HG03045 (cell line): ENCODE results near the gene ZNF587B.
"Not testable (repeated sequence)": the region's sequence is repeated elsewhere in the genome, so short reads cannot be mapped to it uniquely, and the experiment has no call there.

Experiments used
- ATAC-seq: cut with Tn5 transposase; IDR thresholded peaks from one replicate; pipeline ENCODE4 v1.9.1; 2021; ENCODE audit warnings: mild to moderate bottlenecking, moderate library complexity; ENCODE audit not compliant: unreplicated experiment

The ZNF587B gene

DNA sequence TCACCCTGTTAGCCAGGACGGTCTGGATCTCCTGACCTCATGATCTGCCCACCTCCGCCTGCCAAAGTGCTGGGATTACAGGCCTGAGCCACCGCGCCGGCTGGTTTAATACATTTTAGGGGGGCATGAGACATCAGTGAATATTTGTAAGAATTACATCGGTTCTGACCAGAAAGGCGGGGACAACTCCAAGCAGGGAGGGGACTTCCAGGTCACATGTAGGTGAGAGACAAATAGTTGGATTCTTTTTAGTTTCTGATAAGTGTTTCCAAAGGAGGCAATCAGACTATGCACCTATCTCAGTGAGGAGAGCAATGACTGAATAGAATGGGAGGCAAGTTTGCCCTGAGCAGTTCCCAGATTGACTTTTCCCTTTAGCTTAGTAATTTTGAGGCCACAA, 11.7 kb upstream of the ZNF587B start:
- ATAC-seq, result no peak

DNA sequence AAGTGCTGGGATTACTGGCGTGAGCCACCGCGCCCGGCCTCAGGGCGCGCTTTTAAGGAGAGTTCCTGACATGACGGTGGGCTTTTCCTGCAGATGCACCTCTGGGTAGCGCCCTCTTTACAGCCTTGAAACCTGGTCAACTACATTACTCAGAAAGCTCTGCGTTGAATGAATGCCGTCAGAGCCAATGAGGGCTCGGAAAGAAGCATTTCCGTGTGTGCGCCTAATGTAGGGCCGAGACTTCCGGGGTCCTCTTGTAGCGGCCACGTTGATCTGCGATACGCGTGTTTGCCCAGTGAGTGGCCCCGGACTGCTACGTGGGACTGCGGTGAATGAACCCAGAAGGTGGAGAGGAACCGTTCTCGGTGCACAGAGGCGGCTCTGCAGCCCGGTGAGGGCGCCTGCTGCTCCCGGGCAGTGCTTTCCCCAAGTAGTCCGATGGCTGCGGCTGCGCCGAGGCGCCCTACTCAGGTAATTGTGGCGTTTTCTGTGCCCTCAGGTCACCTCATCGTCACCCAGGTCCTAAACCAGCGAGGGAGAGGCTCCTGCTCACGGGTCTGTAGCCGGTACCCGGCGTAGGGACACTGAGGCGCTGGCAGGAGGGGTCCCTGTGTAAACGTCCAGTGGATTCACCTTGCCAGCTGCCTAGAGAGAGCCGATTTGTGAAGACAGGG, 10.5 kb upstream of the ZNF587B start:
- ATAC-seq, result peak; percentile 83

GRCh38 chr19:57820599-57820998, 9.5 kb upstream of the ZNF587B start:
- no peak for ATAC-seq

- not testable (repeated sequence) for ATAC-seq
Observed at GRCh38 chr19:57821095-57821494, 9.0 kb upstream of the ZNF587B start.

DNA sequence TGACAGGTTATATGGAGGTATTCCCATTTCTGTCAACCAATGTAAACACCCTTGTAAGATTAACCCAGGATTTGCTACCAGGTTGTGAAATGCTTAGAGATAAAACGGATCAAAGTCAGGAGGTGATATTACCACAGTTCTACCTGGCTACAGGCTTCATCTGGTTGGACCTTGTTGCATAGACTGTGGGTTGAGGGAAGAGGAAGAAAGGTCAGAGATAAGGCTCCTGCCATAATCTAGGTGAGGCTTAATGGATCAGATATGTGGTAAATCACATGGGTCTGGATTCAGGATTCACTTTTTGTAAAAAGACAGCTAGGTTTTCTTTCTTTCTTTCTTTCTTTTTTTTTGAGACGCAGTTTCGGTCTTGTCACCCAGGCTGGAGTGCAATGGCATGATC, 8.6 kb upstream of the ZNF587B start:
- not testable (repeated sequence) for ATAC-seq

GRCh38 chr19:57823155-57823554, 6.9 kb upstream of the ZNF587B start:
- not testable (repeated sequence) for ATAC-seq

DNA sequence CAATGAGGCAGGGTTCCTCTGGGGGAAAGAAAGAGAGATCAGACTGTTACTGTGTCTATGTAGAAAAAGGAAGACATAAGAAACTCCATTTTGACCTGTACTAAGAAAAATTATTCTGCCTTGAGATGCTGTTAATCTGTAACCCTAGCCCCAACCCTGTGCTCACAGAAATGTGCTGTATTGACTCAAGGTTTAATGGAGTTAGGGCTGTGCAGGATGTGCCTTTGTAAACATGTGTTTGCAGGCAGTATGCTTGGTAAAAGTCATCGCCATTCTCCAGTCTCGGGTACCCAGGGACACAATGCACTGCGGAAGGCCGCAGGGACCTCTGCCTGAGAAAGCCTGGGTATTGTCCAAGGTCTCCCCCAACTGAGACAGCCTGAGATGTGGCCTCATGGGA, 6.5 kb upstream of the ZNF587B start:
- not testable (repeated sequence) for ATAC-seq

DNA sequence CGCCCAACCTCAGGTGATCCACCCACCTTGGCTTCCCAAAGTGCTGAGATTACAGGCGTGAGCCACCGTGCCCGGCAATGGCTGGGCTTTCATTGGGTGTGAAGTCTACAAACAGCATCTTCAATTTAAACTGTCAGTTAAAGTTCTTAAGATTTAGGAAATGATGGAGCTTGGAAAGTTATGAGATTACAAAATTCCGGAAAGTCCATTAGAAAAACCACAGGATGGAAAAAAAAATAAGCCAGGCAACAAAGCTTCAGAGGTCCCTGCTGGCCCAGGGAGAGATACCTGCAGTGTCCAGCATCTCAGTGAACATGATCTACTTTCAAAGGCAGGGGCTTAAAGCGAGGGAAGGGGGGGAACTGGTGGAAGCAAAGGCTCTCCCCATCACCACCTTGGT, 4.6 kb upstream of the ZNF587B start:
- no peak for ATAC-seq

DNA sequence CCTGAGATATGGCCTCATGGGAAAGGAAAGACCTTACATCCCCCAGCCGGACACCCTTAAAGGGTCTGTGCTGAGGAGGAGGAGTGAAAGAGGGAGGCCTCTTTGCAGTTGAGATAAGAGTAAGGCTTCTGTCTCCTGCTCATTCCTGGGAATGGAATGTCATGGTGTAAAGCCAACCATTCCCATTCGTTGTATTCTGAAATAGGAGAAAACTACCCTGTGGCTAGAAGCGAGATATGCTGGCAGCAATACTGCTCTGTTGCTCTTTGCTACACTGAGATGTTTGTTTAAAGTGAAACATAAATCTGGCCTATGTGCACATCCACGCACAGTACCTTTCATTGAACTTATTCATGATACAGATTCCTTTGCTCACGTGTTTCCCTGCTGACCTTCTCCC, 783 bp upstream of the ZNF587B start:
- ATAC-seq, result no peak

DNA sequence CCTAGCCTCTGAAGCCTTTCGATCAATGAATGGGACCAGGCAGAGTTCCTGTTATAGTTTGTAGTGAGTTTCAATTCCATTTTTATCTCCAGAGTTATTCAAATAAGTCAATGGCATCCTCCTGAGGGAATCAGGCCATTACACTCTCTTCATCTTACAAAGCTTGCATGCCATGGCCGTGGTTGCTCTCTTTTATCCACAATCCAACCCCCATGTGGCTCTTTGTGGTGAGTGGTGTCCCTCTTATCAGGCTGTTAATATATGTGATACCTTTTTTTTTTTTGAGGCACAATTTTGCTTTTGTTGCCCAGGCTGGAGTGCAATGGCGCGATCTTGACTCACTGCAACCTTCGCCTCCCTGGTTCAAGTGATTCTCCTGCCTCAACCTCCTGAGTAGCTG, 6.9 kb downstream of the ZNF587B start:
- not testable (repeated sequence) for ATAC-seq

- ATAC-seq, result not testable (repeated sequence)
Observed at GRCh38 chr19:57838622-57839191, 8.6 kb downstream of the ZNF587B start.

- no peak for ATAC-seq
Observed at GRCh38 chr19:57841122-57841763, 11.1 kb downstream of the ZNF587B start.

DNA sequence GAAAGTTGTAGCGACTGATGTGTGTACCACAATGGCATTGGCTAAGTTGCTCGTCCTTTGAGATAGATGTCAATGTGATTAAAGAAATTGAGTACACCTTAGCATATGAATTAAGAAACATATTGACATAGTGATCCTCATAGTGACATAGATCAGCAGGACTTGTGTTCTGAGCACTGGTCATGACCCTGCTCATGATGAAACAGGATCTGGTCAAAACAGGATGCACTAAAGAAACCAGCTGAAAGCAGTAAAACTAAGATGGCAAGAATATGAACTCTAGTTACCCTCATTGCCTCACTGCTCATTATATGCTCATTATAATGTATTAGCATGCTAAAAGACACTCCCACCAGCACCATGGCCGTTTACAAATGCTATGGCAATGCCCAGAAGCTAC, 17.1 kb downstream of the ZNF587B start:
- ATAC-seq, result not testable (repeated sequence)

DNA sequence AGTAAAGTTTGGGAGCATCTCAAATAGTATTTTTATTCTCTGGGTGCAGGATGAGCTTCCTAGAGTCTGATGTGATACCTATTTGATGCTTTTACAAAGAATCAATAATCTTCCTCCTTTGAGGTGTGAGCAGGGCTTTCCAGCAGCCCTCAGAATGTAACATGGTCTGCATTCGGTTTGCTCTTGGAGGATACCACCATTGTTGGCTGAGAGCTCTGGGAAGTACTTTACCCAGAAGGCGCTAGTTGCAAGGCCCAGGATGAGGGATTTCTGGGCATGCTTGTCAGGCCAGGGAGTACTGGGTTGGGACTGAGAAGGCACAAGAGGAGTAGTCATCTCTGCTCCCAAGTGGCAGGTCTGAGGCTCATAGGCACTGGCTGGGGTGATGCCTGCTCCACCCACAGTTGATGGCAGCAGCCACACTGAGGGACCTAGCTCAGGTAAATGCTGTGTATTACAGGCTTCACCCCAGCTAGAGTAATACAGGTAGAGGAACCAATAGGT, 19.1 kb downstream of the ZNF587B start:
- ATAC-seq, result not testable (repeated sequence)

- peak; percentile 93 for ATAC-seq
Observed at GRCh38 chr19:57849666-57850473, 19.8 kb downstream of the ZNF587B start, which contains the start of gene ZNF587. TSS of gene ZNF587 (plus strand) at chr19:57849859. CDS start at chr19:57850039, 180 bp downstream.

DNA sequence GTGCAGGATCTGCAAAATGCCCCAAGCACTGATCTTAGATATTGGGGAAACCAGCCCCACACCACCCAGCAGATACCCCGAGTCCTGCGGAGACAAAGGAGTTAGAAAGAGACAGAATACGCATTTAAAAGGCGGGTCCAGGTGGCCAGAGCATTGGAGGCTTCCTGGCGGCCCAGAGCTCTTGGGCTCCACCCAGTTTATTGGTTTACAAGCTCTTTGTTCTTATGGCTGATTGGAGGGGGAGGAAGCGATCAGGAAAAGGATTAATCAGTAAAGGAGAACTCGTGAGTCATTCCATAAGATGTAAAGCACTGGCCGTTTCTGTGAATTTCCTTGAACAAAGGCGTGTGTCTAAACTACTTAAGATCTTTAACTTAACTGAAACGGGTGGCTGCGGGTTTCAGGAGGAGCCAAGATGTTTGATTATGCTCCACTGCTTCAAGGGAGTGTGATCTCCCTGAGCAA, 20.5 kb downstream of the ZNF587B start:
- ATAC-seq, result no peak

- not testable (repeated sequence) for ATAC-seq
Observed at GRCh38 chr19:57851812-57852603, 21.9 kb downstream of the ZNF587B start.

GRCh38 chr19:57854117-57854516, 24.0 kb downstream of the ZNF587B start:
- not testable (repeated sequence) for ATAC-seq

- ATAC-seq, result not testable (repeated sequence)
Observed at GRCh38 chr19:57862351-57862750, 32.3 kb downstream of the ZNF587B start.

GRCh38 chr19:57867868-57868492, 37.9 kb downstream of the ZNF587B start:
- ATAC-seq, result no peak
